ENCODE measurements around the gene STK38L. TPM values are rescaled to one million over a fixed set of nuclear protein-coding genes. Genes with fewer than 3 reads are reported as not detected.
A peak's percentile ranks its signal among the peaks of the same experiment; 100 is the strongest.

The STK38L gene
- total and polyA plus RNA-seq, 2 experiments from 2014 or later, result 20.3 to 30.0 TPM

GRCh38 chr12:27206801-27207502, 37.1 kb upstream of the STK38L start:
- Histone ChIP-seq H3K27me3 (no peaks in the 10 kb centered on the region), H3K27ac (no peak overlapping the region)
- TF ChIP-seq, protein P1, sequence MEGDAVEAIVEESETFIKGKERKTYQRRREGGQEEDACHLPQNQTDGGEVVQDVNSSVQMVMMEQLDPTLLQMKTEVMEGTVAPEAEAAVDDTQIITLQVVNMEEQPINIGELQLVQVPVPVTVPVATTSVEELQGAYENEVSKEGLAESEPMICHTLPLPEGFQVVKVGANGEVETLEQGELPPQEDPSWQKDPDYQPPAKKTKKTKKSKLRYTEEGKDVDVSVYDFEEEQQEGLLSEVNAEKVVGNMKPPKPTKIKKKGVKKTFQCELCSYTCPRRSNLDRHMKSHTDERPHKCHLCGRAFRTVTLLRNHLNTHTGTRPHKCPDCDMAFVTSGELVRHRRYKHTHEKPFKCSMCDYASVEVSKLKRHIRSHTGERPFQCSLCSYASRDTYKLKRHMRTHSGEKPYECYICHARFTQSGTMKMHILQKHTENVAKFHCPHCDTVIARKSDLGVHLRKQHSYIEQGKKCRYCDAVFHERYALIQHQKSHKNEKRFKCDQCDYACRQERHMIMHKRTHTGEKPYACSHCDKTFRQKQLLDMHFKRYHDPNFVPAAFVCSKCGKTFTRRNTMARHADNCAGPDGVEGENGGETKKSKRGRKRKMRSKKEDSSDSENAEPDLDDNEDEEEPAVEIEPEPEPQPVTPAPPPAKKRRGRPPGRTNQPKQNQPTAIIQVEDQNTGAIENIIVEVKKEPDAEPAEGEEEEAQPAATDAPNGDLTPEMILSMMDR (IDR thresholded peaks at IDR 0.05; ENCODE audit: low read depth, low read length), result no peak

DNA sequence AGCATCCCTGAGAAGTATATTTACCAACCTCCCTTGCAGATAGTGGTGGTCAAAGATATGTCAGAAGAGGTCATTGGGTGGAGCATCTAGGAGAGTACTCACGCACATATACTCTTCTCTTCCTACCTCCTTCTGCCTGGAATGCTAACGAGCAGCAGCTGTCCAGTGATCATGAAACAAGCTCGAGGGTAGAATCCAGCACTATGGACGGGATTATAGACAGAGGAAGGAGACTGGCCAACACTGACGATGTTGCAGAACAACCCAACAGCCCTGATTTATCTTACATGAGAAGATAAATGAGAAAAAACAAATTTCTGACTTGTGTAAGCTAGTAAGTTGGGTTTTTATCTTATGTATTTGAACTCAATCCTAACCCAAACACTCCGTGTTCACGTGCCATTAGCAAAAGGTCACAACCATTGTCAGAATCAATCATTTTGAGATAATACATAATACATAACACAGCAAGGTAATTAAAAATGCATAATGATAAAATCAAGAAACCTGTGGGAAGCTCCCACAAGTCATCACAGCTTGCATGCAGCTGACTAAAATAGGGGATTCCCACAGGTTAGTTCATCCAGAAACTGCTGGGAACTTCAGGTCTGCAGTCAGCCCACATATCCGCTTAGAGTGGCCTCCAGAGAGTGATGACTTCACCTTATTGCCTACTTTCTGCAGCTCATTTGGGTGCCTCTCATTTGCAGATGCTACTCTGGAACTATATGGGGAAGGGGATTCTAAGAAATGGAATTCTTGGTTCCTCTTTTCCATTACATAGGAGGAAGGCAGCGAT, 36.3 kb upstream of the STK38L start:
- H3K4me3 ChIP-seq, result no peak overlapping the region
- H3K9me3 ChIP-seq (ENCODE audit: low read depth), result no peaks in the 10 kb centered on the region
- no peak overlapping the region for H3K27ac ChIP-seq
- H3K27me3 ChIP-seq, result no peaks in the 10 kb centered on the region
- DNase-seq (ENCODE audit: low read depth in 1 of 2, low spot score in 1 of 2), result peak in 1 of 2 donors; percentile 21
- H3K4me1 ChIP-seq (ENCODE audit: low read depth), result no peaks in the 10 kb centered on the region
- TF ChIP-seq, protein P1 (IDR thresholded peaks at IDR 0.05; ENCODE audit: low read depth, low read length), result no peak
- no peaks in the 10 kb centered on the region for H3K36me3 ChIP-seq

More at GRCh38 chr12:27206801-27207502, 37.1 kb upstream of the STK38L start:
- Histone ChIP-seq H3K36me3 (no peaks in the 10 kb centered on the region), H3K4me1 (ENCODE audit: low read depth) (no peaks in the 10 kb centered on the region), H3K9me3 (ENCODE audit: low read depth) (no peaks in the 10 kb centered on the region), H3K4me3 (no peak overlapping the region)
- DNase-seq (ENCODE audit: low read depth in 1 of 2, low spot score in 1 of 2), result no peak

- Histone ChIP-seq H3K27ac (no peak overlapping the region), H3K9me3 (ENCODE audit: low read depth) (no peaks in the 10 kb centered on the region), H3K4me1 (ENCODE audit: low read depth) (no peaks in the 10 kb centered on the region), H3K4me3 (no peak overlapping the region), H3K27me3 (no peaks in the 10 kb centered on the region), H3K36me3 (no peaks in the 10 kb centered on the region)
- no peak for DNase-seq (ENCODE audit: low read depth in 1 of 2, low spot score in 1 of 2)
- TF ChIP-seq, protein P1 (IDR thresholded peaks at IDR 0.05; ENCODE audit: low read depth, low read length), result no peak
Measured at GRCh38 chr12:27208414-27208750, 35.7 kb upstream of the STK38L start.

- no peak for DNase-seq (ENCODE audit: low read depth in 1 of 2, low spot score in 1 of 2)
- Histone ChIP-seq H3K4me3 (no peak overlapping the region), H3K36me3 (no peaks in the 10 kb centered on the region), H3K9me3 (ENCODE audit: low read depth) (no peaks in the 10 kb centered on the region), H3K4me1 (ENCODE audit: low read depth) (no peaks in the 10 kb centered on the region), H3K27ac (no peak overlapping the region), H3K27me3 (no peaks in the 10 kb centered on the region)
- TF ChIP-seq, protein P1 (IDR thresholded peaks at IDR 0.05; ENCODE audit: low read depth, low read length), result no peak
Measured at GRCh38 chr12:27209257-27209910, 34.7 kb upstream of the STK38L start.

GRCh38 chr12:27210187-27210586, 33.9 kb upstream of the STK38L start:
- no peaks in the 10 kb centered on the region for H3K4me1 ChIP-seq (ENCODE audit: low read depth)
- H3K9me3 ChIP-seq (ENCODE audit: low read depth), result no peaks in the 10 kb centered on the region
- no peak overlapping the region for H3K4me3 ChIP-seq
- TF ChIP-seq, protein P1 (IDR thresholded peaks at IDR 0.05; ENCODE audit: low read depth, low read length), result no peak
- no peaks in the 10 kb centered on the region for H3K36me3 ChIP-seq
- no peak overlapping the region for H3K27ac ChIP-seq
- no peak for DNase-seq (ENCODE audit: low read depth in 1 of 2, low spot score in 1 of 2)
- no peaks in the 10 kb centered on the region for H3K27me3 ChIP-seq

Measured in cardiac muscle cell (in vitro differentiated cells and primary cell).